ENCODE data around the gene DOCK6. TPM values are rescaled to one million over a fixed set of nuclear protein-coding genes. Genes with fewer than 3 reads are reported as not detected.
A peak's percentile ranks its signal among the peaks of the same experiment; 100 is the strongest.

DOCK6 gene
- total and polyA plus RNA-seq, 10 of the 15 experiments (the other 5 are each of a cell fraction or from before 2014, with no cell fraction given), result 0.76 to 24.8 (median 4.7) TPM

- H3K9ac ChIP-seq (ENCODE audit: control insufficient read depth, insufficient read depth, low read length), result no peak overlapping the region
- H3K4me3 ChIP-seq, result no peak overlapping the region
- ChIA-PET RAD21 (ENCODE audit: unreplicated experiment) (no interaction called here), POLR2A (no interaction called here), SMC1A (ENCODE audit: uncharacterized antibody, unreplicated experiment) (interaction anchor here (0.6 kb wide), 1 partner anchor 139 kb away, joined by 4 read pairs; no protein-coding TSS in a partner anchor), CTCF (interaction anchor here (0.6 kb wide), 1 partner anchor 113 kb away, joined by 4 read pairs; no protein-coding TSS in a partner anchor)
- ATAC-seq (no peak), DNase-seq (ENCODE audit: low read depth, low spot score) (no peak), FAIRE-seq (no peak)
- intact Hi-C loops (cut with micrococcal nuclease; ENCODE audit: unreplicated experiment), result no loop called here
- no peaks in the 10 kb centered on the region for H3K27me3 ChIP-seq (replicated peaks in 1 of 2; ENCODE audit: control insufficient read depth in 2 of 2, insufficient read depth in 2 of 2, low read length in 1 of 2)
- in situ Hi-C loops (cut with MboI), result no loop called here
- H3K27ac ChIP-seq (ENCODE audit: control insufficient read depth, insufficient read depth), result no peak overlapping the region
- no peaks in the 10 kb centered on the region for H3K79me2 ChIP-seq (ENCODE audit: control insufficient read depth, insufficient read depth, low read length)
- H3K36me3 ChIP-seq (ENCODE audit: control insufficient read depth in 2 of 2, insufficient read depth in 2 of 2, low read length in 1 of 2), result no peaks in the 10 kb centered on the region; a peak in 1 of 4 replicates
- no peak overlapping the region for H2AFZ ChIP-seq (ENCODE audit: control insufficient read depth, low read depth, low read length)
- H3K4me1 ChIP-seq (ENCODE audit: control insufficient read depth, insufficient read depth, low read length), result no peaks in the 10 kb centered on the region
- 54% methylated on average over 6 of the region's 6 CpGs for WGBS (ENCODE audit: insufficient coverage, insufficient replicate concordance, low lambda C conversion rate, missing lambda C conversion rate)
- H4K20me1 ChIP-seq (ENCODE audit: control insufficient read depth, insufficient read depth), result no peaks in the 10 kb centered on the region
- BruUV-seq (replicated peaks), result no TSS peak
- 0 out of 2 replicates have a peak, but pooled peaks have one; percentile 12 for TF ChIP-seq POLR2AphosphoS5 (IDR thresholded peaks at IDR 0.05; ENCODE audit: low read length)
- no peak for TF ChIP-seq HSF1 (IDR thresholded peaks at IDR 0.05; ENCODE audit: low read depth, low read length)
- H3K4me2 ChIP-seq (ENCODE audit: control insufficient read depth, insufficient read depth), result no peak overlapping the region
- H3K9me3 ChIP-seq (replicated peaks; ENCODE audit: control insufficient read depth, insufficient read depth, low read length), result no peaks in the 10 kb centered on the region
Observed at GRCh38 chr19:11238781-11239376, 23.4 kb downstream of the DOCK6 start.

GRCh38 chr19:11238041-11238440 is 24.3 kb downstream of the DOCK6 start:
- DNase-seq (ENCODE audit: low read depth, low spot score) (no peak), FAIRE-seq (no peak), ATAC-seq (no peak)
- Histone ChIP-seq H3K9me3 (replicated peaks; ENCODE audit: control insufficient read depth, insufficient read depth, low read length) (no peaks in the 10 kb centered on the region), H3K27me3 (replicated peaks in 1 of 2; ENCODE audit: control insufficient read depth in 2 of 2, insufficient read depth in 2 of 2, low read length in 1 of 2) (no peaks in the 10 kb centered on the region), H3K9ac (ENCODE audit: control insufficient read depth, insufficient read depth, low read length) (no peak overlapping the region), H3K4me3 (no peak overlapping the region), H3K4me1 (ENCODE audit: control insufficient read depth, insufficient read depth, low read length) (no peaks in the 10 kb centered on the region), H3K27ac (ENCODE audit: control insufficient read depth, insufficient read depth) (no peak overlapping the region), H2AFZ (ENCODE audit: control insufficient read depth, low read depth, low read length) (no peak overlapping the region), H3K4me2 (ENCODE audit: control insufficient read depth, insufficient read depth) (no peak overlapping the region), H4K20me1 (ENCODE audit: control insufficient read depth, insufficient read depth) (no peaks in the 10 kb centered on the region), H3K79me2 (ENCODE audit: control insufficient read depth, insufficient read depth, low read length) (no peaks in the 10 kb centered on the region), H3K36me3 (ENCODE audit: control insufficient read depth in 2 of 2, insufficient read depth in 2 of 2, low read length in 1 of 2) (no peaks in the 10 kb centered on the region; a peak in 1 of 4 replicates)
- SMC1A ChIA-PET (ENCODE audit: uncharacterized antibody, unreplicated experiment), result no interaction called here
- in situ Hi-C loops (cut with MboI) (no loop called here), intact Hi-C loops (cut with micrococcal nuclease; ENCODE audit: unreplicated experiment) (no loop called here)
- no peak for TF ChIP-seq KLF5 (IDR thresholded peaks at IDR 0.05; ENCODE audit: partially characterized antibody)
- no peak for TF ChIP-seq ZBTB4 (CRISPR knock-in tag; IDR thresholded peaks at IDR 0.05)
- no peak for TF ChIP-seq MEF2B (IDR thresholded peaks at IDR 0.05; ENCODE audit: partially characterized antibody, poor library complexity, severe bottlenecking)
- BruUV-seq (replicated peaks), result no TSS peak
- WGBS (ENCODE audit: insufficient coverage, insufficient replicate concordance, low lambda C conversion rate, missing lambda C conversion rate), result 70% methylated on average over 11 of the region's 11 CpGs
- POLR2A ChIA-PET, result no interaction called here
- RAD21 ChIA-PET (ENCODE audit: unreplicated experiment), result no interaction called here
- CTCF ChIA-PET, result no interaction called here
